ENCODE measurements around the gene GSTM3.

GSTM3 gene

DNA sequence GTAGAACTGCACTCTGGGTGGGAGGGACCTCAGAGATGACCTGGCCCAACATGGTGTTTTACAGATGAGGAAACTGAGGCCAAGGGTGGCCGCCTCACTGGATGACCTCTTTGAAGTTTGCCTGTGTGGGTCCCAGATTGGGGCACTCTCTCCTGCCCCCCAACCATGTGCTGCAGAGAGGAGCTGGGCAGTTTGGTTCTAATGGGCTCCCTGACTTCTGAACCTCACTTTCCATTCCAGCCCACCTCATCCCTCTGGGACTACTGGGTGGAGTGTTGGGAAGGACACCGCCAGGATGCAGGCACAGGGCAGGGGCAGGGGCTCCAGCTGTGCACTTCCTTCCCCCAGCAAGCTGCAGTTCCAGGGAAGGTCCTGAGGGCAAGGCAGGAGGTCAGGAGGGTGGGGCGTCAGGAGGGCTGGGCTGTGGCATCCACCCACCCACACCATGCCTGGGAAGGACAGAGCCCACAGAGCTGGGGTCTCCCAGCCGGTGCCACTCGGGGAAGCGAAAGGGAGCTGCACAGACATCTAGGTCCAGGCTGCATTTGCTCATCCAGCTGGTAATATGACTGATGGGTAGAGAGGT lies 33.2 kb upstream of the GSTM3 start:
- no peaks in the 10 kb centered on the region for H3K4me1 ChIP-seq (ENCODE audit: control insufficient read depth, insufficient read depth, low read length)
- POLR2A ChIA-PET, result interaction anchor here (0.8 to 2.5 kb wide), 3 partner anchors 211 to 228 kb away, joined by 3 to 20 read pairs (median 6); partner anchors contain the start of genes AHCYL1 and GNAI3
- TF ChIP-seq, protein P1, sequence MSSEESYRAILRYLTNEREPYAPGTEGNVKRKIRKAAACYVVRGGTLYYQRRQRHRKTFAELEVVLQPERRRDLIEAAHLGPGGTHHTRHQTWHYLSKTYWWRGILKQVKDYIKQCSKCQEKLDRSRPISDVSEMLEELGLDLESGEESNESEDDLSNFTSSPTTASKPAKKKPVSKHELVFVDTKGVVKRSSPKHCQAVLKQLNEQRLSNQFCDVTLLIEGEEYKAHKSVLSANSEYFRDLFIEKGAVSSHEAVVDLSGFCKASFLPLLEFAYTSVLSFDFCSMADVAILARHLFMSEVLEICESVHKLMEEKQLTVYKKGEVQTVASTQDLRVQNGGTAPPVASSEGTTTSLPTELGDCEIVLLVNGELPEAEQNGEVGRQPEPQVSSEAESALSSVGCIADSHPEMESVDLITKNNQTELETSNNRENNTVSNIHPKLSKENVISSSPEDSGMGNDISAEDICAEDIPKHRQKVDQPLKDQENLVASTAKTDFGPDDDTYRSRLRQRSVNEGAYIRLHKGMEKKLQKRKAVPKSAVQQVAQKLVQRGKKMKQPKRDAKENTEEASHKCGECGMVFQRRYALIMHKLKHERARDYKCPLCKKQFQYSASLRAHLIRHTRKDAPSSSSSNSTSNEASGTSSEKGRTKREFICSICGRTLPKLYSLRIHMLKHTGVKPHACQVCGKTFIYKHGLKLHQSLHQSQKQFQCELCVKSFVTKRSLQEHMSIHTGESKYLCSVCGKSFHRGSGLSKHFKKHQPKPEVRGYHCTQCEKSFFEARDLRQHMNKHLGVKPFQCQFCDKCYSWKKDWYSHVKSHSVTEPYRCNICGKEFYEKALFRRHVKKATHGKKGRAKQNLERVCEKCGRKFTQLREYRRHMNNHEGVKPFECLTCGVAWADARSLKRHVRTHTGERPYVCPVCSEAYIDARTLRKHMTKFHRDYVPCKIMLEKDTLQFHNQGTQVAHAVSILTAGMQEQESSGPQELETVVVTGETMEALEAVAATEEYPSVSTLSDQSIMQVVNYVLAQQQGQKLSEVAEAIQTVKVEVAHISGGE (tag by site-specific recombination; conservative IDR thresholded peaks at IDR 0.05; ENCODE audit: low read depth), result no peak
- TF ChIP-seq MYNN (tag by site-specific recombination; IDR thresholded peaks at IDR 0.05; ENCODE audit: borderline replicate concordance), result no peak
- TF ChIP-seq ZBTB20 (tag by site-specific recombination; IDR thresholded peaks at IDR 0.05), result no peak
- TF ChIP-seq, protein P2, sequence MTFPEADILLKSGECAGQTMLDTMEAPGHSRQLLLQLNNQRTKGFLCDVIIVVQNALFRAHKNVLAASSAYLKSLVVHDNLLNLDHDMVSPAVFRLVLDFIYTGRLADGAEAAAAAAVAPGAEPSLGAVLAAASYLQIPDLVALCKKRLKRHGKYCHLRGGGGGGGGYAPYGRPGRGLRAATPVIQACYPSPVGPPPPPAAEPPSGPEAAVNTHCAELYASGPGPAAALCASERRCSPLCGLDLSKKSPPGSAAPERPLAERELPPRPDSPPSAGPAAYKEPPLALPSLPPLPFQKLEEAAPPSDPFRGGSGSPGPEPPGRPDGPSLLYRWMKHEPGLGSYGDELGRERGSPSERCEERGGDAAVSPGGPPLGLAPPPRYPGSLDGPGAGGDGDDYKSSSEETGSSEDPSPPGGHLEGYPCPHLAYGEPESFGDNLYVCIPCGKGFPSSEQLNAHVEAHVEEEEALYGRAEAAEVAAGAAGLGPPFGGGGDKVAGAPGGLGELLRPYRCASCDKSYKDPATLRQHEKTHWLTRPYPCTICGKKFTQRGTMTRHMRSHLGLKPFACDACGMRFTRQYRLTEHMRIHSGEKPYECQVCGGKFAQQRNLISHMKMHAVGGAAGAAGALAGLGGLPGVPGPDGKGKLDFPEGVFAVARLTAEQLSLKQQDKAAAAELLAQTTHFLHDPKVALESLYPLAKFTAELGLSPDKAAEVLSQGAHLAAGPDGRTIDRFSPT (tag by site-specific recombination; IDR thresholded peaks at IDR 0.05), result no peak
- TF ChIP-seq ZNF157 (tag by site-specific recombination; IDR thresholded peaks at IDR 0.05), result no peak
- no peak for TF ChIP-seq ZNF830 (tag by site-specific recombination; IDR thresholded peaks at IDR 0.05; ENCODE audit: low read depth)
- no peak for TF ChIP-seq ZNF366 (tag by site-specific recombination; conservative IDR thresholded peaks at IDR 0.05)
- no peak overlapping the region for H3K4me3 ChIP-seq (ENCODE audit: low read depth, low read length)
- H3K27ac ChIP-seq (ENCODE audit: extremely low read depth, low read depth, low read length), result no peak overlapping the region
- CTCF ChIA-PET, result interaction anchor here (0.6 to 17.6 kb wide), 41 partner anchors 8 to 687 kb away, joined by 3 to 522 read pairs (median 4); partner anchors contain the start of gene AHCYL1
- no peaks in the 10 kb centered on the region for H3K36me3 ChIP-seq (ENCODE audit: control insufficient read depth in 2 of 2, insufficient read depth in 1 of 2, low read length in 2 of 2)
- no peaks in the 10 kb centered on the region for H3K9me3 ChIP-seq (ENCODE audit: control insufficient read depth, insufficient read depth, low read depth, low read length)

DNA sequence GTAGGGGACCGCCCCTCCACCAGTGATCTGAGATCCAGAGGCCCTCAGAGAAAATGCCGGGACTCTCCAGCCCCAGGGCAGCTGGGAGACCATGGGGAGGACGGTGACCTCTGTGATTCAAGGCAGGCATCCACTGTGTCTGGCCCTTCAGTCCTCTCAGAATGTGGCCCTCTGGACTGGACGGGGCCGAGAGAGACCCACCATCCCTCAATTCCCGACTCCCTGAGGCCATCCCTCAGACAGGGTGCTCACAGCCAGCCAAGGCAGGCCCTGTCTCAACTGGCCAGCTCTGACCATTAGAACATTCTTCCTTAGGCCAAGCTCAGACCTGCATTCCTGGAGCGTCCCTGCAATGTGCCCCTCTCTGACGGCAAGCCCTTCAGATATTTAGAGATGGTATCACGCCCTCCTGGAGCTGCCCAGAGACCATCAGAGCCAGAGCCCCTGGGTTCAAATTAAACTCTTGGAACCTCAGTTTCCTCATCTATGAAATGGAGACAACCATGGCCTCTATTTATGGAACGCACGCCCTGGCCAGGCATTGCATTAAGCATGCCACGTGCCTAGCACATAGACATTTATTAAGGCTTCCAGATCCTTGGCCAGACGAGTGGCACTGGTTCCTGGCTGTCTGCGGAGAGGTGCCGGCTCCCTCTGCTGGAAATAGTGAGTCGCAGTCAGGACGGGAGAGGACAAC lies 32.5 kb upstream of the GSTM3 start:
- ChIA-PET POLR2A (interaction anchor here (2.5 kb wide), 1 partner anchor 211 kb away, joined by 20 read pairs; the partner anchor contains the start of gene AHCYL1), CTCF (interaction anchor here (0.6 to 17.6 kb wide), 33 partner anchors 8 to 636 kb away, joined by 3 to 522 read pairs (median 3); partner anchors contain the start of gene AHCYL1)
- TF ChIP-seq ZSCAN30 (tag by site-specific recombination; IDR thresholded peaks at IDR 0.05) (peak; percentile 90), ZNF654 (tag by site-specific recombination; IDR thresholded peaks at IDR 0.05; ENCODE audit: low read depth) (peak; percentile 94), ZFP3 (tag by site-specific recombination; IDR thresholded peaks at IDR 0.05; ENCODE audit: low read depth) (no peak), ZBTB17 (tag by site-specific recombination; IDR thresholded peaks at IDR 0.05) (peak; percentile 57)
- TF ChIP-seq, protein P3, sequence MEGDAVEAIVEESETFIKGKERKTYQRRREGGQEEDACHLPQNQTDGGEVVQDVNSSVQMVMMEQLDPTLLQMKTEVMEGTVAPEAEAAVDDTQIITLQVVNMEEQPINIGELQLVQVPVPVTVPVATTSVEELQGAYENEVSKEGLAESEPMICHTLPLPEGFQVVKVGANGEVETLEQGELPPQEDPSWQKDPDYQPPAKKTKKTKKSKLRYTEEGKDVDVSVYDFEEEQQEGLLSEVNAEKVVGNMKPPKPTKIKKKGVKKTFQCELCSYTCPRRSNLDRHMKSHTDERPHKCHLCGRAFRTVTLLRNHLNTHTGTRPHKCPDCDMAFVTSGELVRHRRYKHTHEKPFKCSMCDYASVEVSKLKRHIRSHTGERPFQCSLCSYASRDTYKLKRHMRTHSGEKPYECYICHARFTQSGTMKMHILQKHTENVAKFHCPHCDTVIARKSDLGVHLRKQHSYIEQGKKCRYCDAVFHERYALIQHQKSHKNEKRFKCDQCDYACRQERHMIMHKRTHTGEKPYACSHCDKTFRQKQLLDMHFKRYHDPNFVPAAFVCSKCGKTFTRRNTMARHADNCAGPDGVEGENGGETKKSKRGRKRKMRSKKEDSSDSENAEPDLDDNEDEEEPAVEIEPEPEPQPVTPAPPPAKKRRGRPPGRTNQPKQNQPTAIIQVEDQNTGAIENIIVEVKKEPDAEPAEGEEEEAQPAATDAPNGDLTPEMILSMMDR (tag by site-specific recombination; IDR thresholded peaks at IDR 0.05), result peak; percentile 81; the same call in 1 of the 2 replicates
- H3K4me3 ChIP-seq (ENCODE audit: low read depth, low read length), result no peak overlapping the region
- H3K27ac ChIP-seq (ENCODE audit: extremely low read depth, low read depth, low read length), result no peak overlapping the region
- H3K36me3 ChIP-seq (ENCODE audit: control insufficient read depth in 2 of 2, insufficient read depth in 1 of 2, low read length in 2 of 2), result no peaks in the 10 kb centered on the region
- no peaks in the 10 kb centered on the region for H3K4me1 ChIP-seq (ENCODE audit: control insufficient read depth, insufficient read depth, low read length)
- no peaks in the 10 kb centered on the region for H3K9me3 ChIP-seq (ENCODE audit: control insufficient read depth, insufficient read depth, low read depth, low read length)

Measured in HEK293 (cell line).